ENCODE results near the gene SMIM1. TPM values are rescaled to one million over a fixed set of nuclear protein-coding genes. Genes with fewer than 3 reads are reported as not detected.
A peak's percentile ranks its signal among the peaks of the same experiment; 100 is the strongest.

The SMIM1 gene
- total RNA-seq, 1 donor from 2014 or later = 1.3 TPM

- Mint-ChIP-seq H3K27ac (ENCODE audit: unreplicated experiment) (no peak overlapping the region), H3K27me3 (ENCODE audit: unreplicated experiment) (no peaks in the 10 kb centered on the region), H3K36me3 (ENCODE audit: unreplicated experiment) (no peaks in the 10 kb centered on the region), H3K4me1 (ENCODE audit: unreplicated experiment) (peaks cover 16% of the 10 kb centered on the region), H3K4me3 (ENCODE audit: unreplicated experiment) (no peak overlapping the region), H3K9me3 (ENCODE audit: unreplicated experiment) (no peaks in the 10 kb centered on the region)
- no peak for TF ChIP-seq CTCF (IDR thresholded peaks at IDR 0.05)
- DNase-seq (ENCODE audit: extremely low spot score, unreplicated experiment) = no peak
Measured at GRCh38 chr1:3774276-3774945, 1.9 kb downstream of the SMIM1 start.

- no peak for TF ChIP-seq CTCF (IDR thresholded peaks at IDR 0.05)
- Mint-ChIP-seq H3K36me3 (ENCODE audit: unreplicated experiment) (peaks cover 5% of the 10 kb centered on the region), H3K27ac (ENCODE audit: unreplicated experiment) (peak overlapping the region; percentile 50), H3K9me3 (ENCODE audit: unreplicated experiment) (no peaks in the 10 kb centered on the region), H3K27me3 (ENCODE audit: unreplicated experiment) (no peaks in the 10 kb centered on the region), H3K4me3 (ENCODE audit: unreplicated experiment) (no peak overlapping the region), H3K4me1 (ENCODE audit: unreplicated experiment) (peaks cover 16% of the 10 kb centered on the region)
- no peak for DNase-seq (ENCODE audit: extremely low spot score, unreplicated experiment)
Measured at GRCh38 chr1:3774946-3775489, 2.5 kb downstream of the SMIM1 start.

GRCh38 chr1:3775490-3776230 lies 3.1 kb downstream of the SMIM1 start:
- peak; percentile 82 for DNase-seq (ENCODE audit: extremely low spot score, unreplicated experiment)
- no peak overlapping the region for H3K4me3 Mint-ChIP-seq (ENCODE audit: unreplicated experiment)
- H3K9me3 Mint-ChIP-seq (ENCODE audit: unreplicated experiment) = no peaks in the 10 kb centered on the region
- H3K36me3 Mint-ChIP-seq (ENCODE audit: unreplicated experiment) = peaks cover 11% of the 10 kb centered on the region
- TF ChIP-seq CTCF (IDR thresholded peaks at IDR 0.05) = no peak
- peaks cover 16% of the 10 kb centered on the region for H3K4me1 Mint-ChIP-seq (ENCODE audit: unreplicated experiment)
- H3K27me3 Mint-ChIP-seq (ENCODE audit: unreplicated experiment) = no peaks in the 10 kb centered on the region
- H3K27ac Mint-ChIP-seq (ENCODE audit: unreplicated experiment) = peak overlapping the region; percentile 50

GRCh38 chr1:3776231-3776961 lies 3.8 kb downstream of the SMIM1 start:
- Mint-ChIP-seq H3K4me1 (ENCODE audit: unreplicated experiment) (peaks cover 16% of the 10 kb centered on the region), H3K9me3 (ENCODE audit: unreplicated experiment) (no peaks in the 10 kb centered on the region), H3K27me3 (ENCODE audit: unreplicated experiment) (no peaks in the 10 kb centered on the region), H3K36me3 (ENCODE audit: unreplicated experiment) (peaks cover 14% of the 10 kb centered on the region), H3K27ac (ENCODE audit: unreplicated experiment) (no peak overlapping the region), H3K4me3 (ENCODE audit: unreplicated experiment) (no peak overlapping the region)
- no peak for DNase-seq (ENCODE audit: extremely low spot score, unreplicated experiment)
- TF ChIP-seq CTCF (IDR thresholded peaks at IDR 0.05) = no peak

Data from osteocyte (in vitro differentiated cells).